Hindlimb muscle (tissue), 1 donor: ENCODE data around the gene COX5A. TPM values are rescaled to one million over a fixed set of nuclear protein-coding genes. Genes with fewer than 3 reads are reported as not detected.
"Not testable (repeated sequence)": the region's sequence is repeated elsewhere in the genome, so short reads cannot be mapped to it uniquely, and the experiment has no call there.

Experiments used
- DNase-seq: peaks from one replicate; pipeline ENCODE4 v3.0.0-alpha.2; 2013
- polyA plus RNA-seq: library from polyadenylated mRNA; unstranded; fragments of 120-200 nt; gene quantifications from one replicate; pipeline ENCODE4 v1.2.1, GENCODE V29; 2013; ENCODE audit not compliant: insufficient read length

COX5A gene
- polyA plus RNA-seq, 1 donor: 243 TPM

- no peak for DNase-seq
Observed at GRCh38 chr15:74955017-74955416, 17.1 kb upstream of the COX5A start.

GRCh38 chr15:74954515-74954914 is 16.6 kb upstream of the COX5A start:
- no peak for DNase-seq

- DNase-seq: no peak
Observed at GRCh38 chr15:74951006-74951405, 13.1 kb upstream of the COX5A start.

- peak; percentile 75 for DNase-seq
Observed at GRCh38 chr15:74950078-74950908, 12.4 kb upstream of the COX5A start.

- peak; percentile 18 for DNase-seq
Observed at GRCh38 chr15:74937272-74937589, 642 bp downstream of the COX5A start.

- not testable (repeated sequence) for DNase-seq
Observed at GRCh38 chr15:74935193-74935592, 2.7 kb downstream of the COX5A start.

GRCh38 chr15:74933573-74933972 is 4.3 kb downstream of the COX5A start:
- no peak for DNase-seq

- DNase-seq: no peak
Observed at GRCh38 chr15:74928771-74929198, 9.1 kb downstream of the COX5A start.

GRCh38 chr15:74924525-74924924 is 13.3 kb downstream of the COX5A start:
- no peak for DNase-seq

- DNase-seq: no peak
Observed at GRCh38 chr15:74920456-74920855, 17.4 kb downstream of the COX5A start.

GRCh38 chr15:74917676-74918075 is 20.2 kb downstream of the COX5A start:
- no peak for DNase-seq

- not testable (repeated sequence) for DNase-seq
Observed at GRCh38 chr15:74913799-74914198, 24.1 kb downstream of the COX5A start.

- DNase-seq: no peak
Observed at GRCh38 chr15:74913041-74913440, 24.8 kb downstream of the COX5A start.

GRCh38 chr15:74908635-74909034 is 29.2 kb downstream of the COX5A start:
- no peak for DNase-seq

GRCh38 chr15:74907163-74907870 is 30.6 kb downstream of the COX5A start:
- DNase-seq: no peak

- peak; percentile 90 for DNase-seq
Observed at GRCh38 chr15:74906450-74907162, 31.3 kb downstream of the COX5A start, which contains the start of gene FAM219B. Gene FAM219B, minus strand, starts transcription at chr15:74906851. Its CDS starts 51 bp downstream, at chr15:74906800.

- DNase-seq: no peak
Observed at GRCh38 chr15:74906067-74906449, 31.8 kb downstream of the COX5A start.

- no peak for DNase-seq
Observed at GRCh38 chr15:74904190-74904805, 33.6 kb downstream of the COX5A start.

- DNase-seq: no peak
Observed at GRCh38 chr15:74903676-74904075, 34.2 kb downstream of the COX5A start.

GRCh38 chr15:74902295-74903075 is 35.4 kb downstream of the COX5A start:
- no peak for DNase-seq

- peak; percentile 57 for DNase-seq
Observed at GRCh38 chr15:74901612-74902063, 36.2 kb downstream of the COX5A start.

GRCh38 chr15:74897300-74897701 is 40.6 kb downstream of the COX5A start:
- DNase-seq: no peak
